A549 treated with Hydrocortisone at 1 μM for 4 hours (cell line): ENCODE data around the gene MYMK. TPM values are rescaled to one million over a fixed set of nuclear protein-coding genes. Genes with fewer than 3 reads are reported as not detected.

Source experiments
- total RNA-seq: library from RNA; stranded (reverse); fragments of 200-300 nt; extraction: Qiagen RNA extraction; gene quantifications from 5 replicates; pipeline ENCODE4 v1.2.3, GENCODE V29; 2022

MYMK gene
- not detected in 5 replicates for total RNA-seq

GRCh38 chr9:133524679-133525228, at the start of gene MYMK:
Gene MYMK, minus strand, starts transcription at chr9:133524959. Its CDS starts 115 bp downstream, at chr9:133524844.

DNA sequence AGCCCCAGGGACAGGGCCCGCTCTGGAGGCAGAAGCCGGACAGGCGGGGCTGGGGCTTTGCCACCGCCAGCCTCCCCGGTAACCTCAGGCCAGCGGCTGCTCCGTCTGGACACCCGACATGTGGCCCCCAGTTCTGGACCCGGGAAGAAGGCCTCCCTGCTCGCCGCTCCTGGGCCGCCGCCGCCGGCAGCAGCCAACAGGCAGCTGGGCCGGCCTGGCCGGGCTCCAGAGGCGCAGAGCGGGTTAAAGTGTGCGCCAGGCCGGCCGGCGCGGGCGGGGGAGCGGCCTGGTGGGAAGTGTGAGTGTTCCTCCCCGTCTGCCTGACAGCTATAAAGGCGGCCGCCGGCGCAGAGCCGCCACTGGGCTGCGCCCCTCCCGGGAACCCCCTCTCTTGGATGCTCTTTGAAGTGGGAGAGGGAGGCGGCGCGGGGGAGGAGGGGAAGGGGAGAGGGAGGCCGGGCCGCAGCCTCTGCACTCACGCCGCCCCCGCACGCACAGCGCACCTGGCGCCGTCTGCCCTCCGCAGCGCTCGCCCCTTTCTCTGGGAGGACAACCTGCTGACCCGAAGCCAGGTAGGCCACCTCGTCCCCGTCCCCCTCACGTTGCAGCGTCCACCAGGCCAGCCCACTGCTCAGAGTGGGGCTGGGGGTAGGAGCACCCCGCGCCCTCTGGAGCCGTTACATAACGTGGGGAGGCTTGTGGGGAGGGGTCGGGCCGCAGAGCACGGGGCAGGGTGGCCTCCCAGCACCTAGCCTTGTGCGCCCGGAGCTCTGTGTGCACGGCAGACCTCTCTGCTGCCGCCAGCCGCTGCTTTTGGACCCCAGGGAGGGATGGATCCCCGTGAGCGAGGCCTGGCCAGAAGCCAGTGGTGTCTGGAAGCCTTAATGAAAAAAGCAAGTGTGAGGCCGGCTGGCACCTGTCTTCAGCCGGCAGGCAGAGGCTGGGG, 9.9 kb upstream of the MYMK start, which contains the start of gene ADAMTSL2:
TSS of gene ADAMTSL2 (plus strand) at position 359 of the 946 bp plus-strand sequence. CDS start 2,009 bp downstream, outside the sequence.

GRCh38 chr9:133478851-133479711, 45.7 kb downstream of the MYMK start, which contains the start of gene SLC2A6:
Gene SLC2A6, minus strand, starts transcription at chr9:133479099. Its CDS starts 40 bp downstream, at chr9:133479059.

Other genes starting within 250 kb of the MYMK start
- gene ABO, start 249.8 kb downstream of the MYMK start, total RNA-seq, result not detected in 5 replicates
- 21.5 to 29.5 TPM (median 24.1 TPM) in 5 replicates for gene SURF6, start 188.8 kb downstream of the MYMK start, total RNA-seq
- 24.5 to 31.5 TPM (median 29.3 TPM) in 5 replicates for gene MED22, start 176.8 kb downstream of the MYMK start, total RNA-seq
- 3,185 to 3,532 TPM (median 3,382 TPM) in 5 replicates for gene RPL7A, start 176.7 kb downstream of the MYMK start, total RNA-seq
- 33.4 to 49.3 TPM (median 45.1 TPM) in 5 replicates for gene SURF1, start 168.5 kb downstream of the MYMK start, total RNA-seq
- gene SURF2, start 168.4 kb downstream of the MYMK start, total RNA-seq, result 37.7 to 50.1 TPM (median 45.7 TPM) in 5 replicates
- gene SURF4, start 148.9 kb downstream of the MYMK start, total RNA-seq, result 193 to 208 TPM (median 196 TPM) in 5 replicates
- gene STKLD1, start 148.6 kb downstream of the MYMK start, total RNA-seq, result 0.53 to 1.2 TPM (median 0.81 TPM) in 5 replicates
- gene REXO4, start 106.9 kb downstream of the MYMK start, total RNA-seq, result 32.4 to 36.5 TPM (median 32.9 TPM) in 5 replicates
- 0.51 to 0.73 TPM (median 0.56 TPM) in 5 replicates for gene ADAMTS13, start 102.6 kb downstream of the MYMK start, total RNA-seq
- 3.9 to 5.2 TPM (median 4.4 TPM) in 5 replicates for gene CACFD1, start 65.0 kb downstream of the MYMK start, total RNA-seq
- 16.7 to 23.1 TPM (median 19.9 TPM) in 5 replicates for gene SLC2A6, start 45.9 kb downstream of the MYMK start, total RNA-seq
- gene ADAMTSL2, start 9.7 kb upstream of the MYMK start, total RNA-seq, result not detected in 5 replicates
- not detected in 5 replicates for gene FAM163B, start 84.4 kb upstream of the MYMK start, total RNA-seq
- gene DBH, start 111.4 kb upstream of the MYMK start, total RNA-seq, result not detected in 5 replicates
- 0.07 to 0.16 TPM (median 0.15 TPM) in 4 of 5 replicates, not detected in the other for gene SARDH, start 213.4 kb upstream of the MYMK start, total RNA-seq